ENCODE measurements around the gene PCNX2. TPM values are rescaled to one million over a fixed set of nuclear protein-coding genes. Genes with fewer than 3 reads are reported as not detected.

Gene PCNX2
- total RNA-seq, 1 donor from 2014 or later, result 17.2 TPM

GRCh38 chr1:233340031-233340555, 44.6 kb upstream of the PCNX2 start:
- no peak overlapping the region for H3K27ac Mint-ChIP-seq (ENCODE audit: unreplicated experiment)
- H3K27me3 Mint-ChIP-seq (ENCODE audit: unreplicated experiment), result peaks cover 42% of the 10 kb centered on the region
- no peak overlapping the region for H3K4me3 Mint-ChIP-seq (ENCODE audit: unreplicated experiment)
- DNase-seq (ENCODE audit: extremely low spot score, unreplicated experiment), result no peak
- H3K4me1 Mint-ChIP-seq (ENCODE audit: unreplicated experiment), result no peaks in the 10 kb centered on the region
- no peak for TF ChIP-seq CTCF (IDR thresholded peaks at IDR 0.05)
- H3K9me3 Mint-ChIP-seq (ENCODE audit: unreplicated experiment), result no peaks in the 10 kb centered on the region
- no peaks in the 10 kb centered on the region for H3K36me3 Mint-ChIP-seq (ENCODE audit: unreplicated experiment)

GRCh38 chr1:233338102-233338501, 42.6 kb upstream of the PCNX2 start:
- Mint-ChIP-seq H3K27me3 (ENCODE audit: unreplicated experiment) (peaks cover 50% of the 10 kb centered on the region), H3K4me1 (ENCODE audit: unreplicated experiment) (no peaks in the 10 kb centered on the region), H3K36me3 (ENCODE audit: unreplicated experiment) (no peaks in the 10 kb centered on the region), H3K27ac (ENCODE audit: unreplicated experiment) (no peak overlapping the region), H3K9me3 (ENCODE audit: unreplicated experiment) (no peaks in the 10 kb centered on the region), H3K4me3 (ENCODE audit: unreplicated experiment) (no peak overlapping the region)
- DNase-seq (ENCODE audit: extremely low spot score, unreplicated experiment), result no peak
- TF ChIP-seq CTCF (IDR thresholded peaks at IDR 0.05), result no peak

- no peak for DNase-seq (ENCODE audit: extremely low spot score, unreplicated experiment)
- no peak overlapping the region for H3K27ac Mint-ChIP-seq (ENCODE audit: unreplicated experiment)
- H3K36me3 Mint-ChIP-seq (ENCODE audit: unreplicated experiment), result no peaks in the 10 kb centered on the region
- no peaks in the 10 kb centered on the region for H3K9me3 Mint-ChIP-seq (ENCODE audit: unreplicated experiment)
- no peak overlapping the region for H3K4me3 Mint-ChIP-seq (ENCODE audit: unreplicated experiment)
- peaks cover 50% of the 10 kb centered on the region for H3K27me3 Mint-ChIP-seq (ENCODE audit: unreplicated experiment)
- no peak for TF ChIP-seq CTCF (IDR thresholded peaks at IDR 0.05)
- H3K4me1 Mint-ChIP-seq (ENCODE audit: unreplicated experiment), result no peaks in the 10 kb centered on the region
Observed at GRCh38 chr1:233337505-233337904, 42.0 kb upstream of the PCNX2 start.

GRCh38 chr1:233336554-233337456, 41.3 kb upstream of the PCNX2 start:
- Mint-ChIP-seq H3K27ac (ENCODE audit: unreplicated experiment) (no peak overlapping the region), H3K4me1 (ENCODE audit: unreplicated experiment) (no peaks in the 10 kb centered on the region), H3K4me3 (ENCODE audit: unreplicated experiment) (no peak overlapping the region), H3K36me3 (ENCODE audit: unreplicated experiment) (no peaks in the 10 kb centered on the region), H3K9me3 (ENCODE audit: unreplicated experiment) (no peaks in the 10 kb centered on the region), H3K27me3 (ENCODE audit: unreplicated experiment) (peaks cover 50% of the 10 kb centered on the region)
- TF ChIP-seq CTCF (IDR thresholded peaks at IDR 0.05), result no peak
- DNase-seq (ENCODE audit: extremely low spot score, unreplicated experiment), result no peak

GRCh38 chr1:233334092-233334491, 38.6 kb upstream of the PCNX2 start:
- no peaks in the 10 kb centered on the region for H3K36me3 Mint-ChIP-seq (ENCODE audit: unreplicated experiment)
- peaks cover 42% of the 10 kb centered on the region for H3K27me3 Mint-ChIP-seq (ENCODE audit: unreplicated experiment)
- H3K9me3 Mint-ChIP-seq (ENCODE audit: unreplicated experiment), result no peaks in the 10 kb centered on the region
- DNase-seq (ENCODE audit: extremely low spot score, unreplicated experiment), result no peak
- TF ChIP-seq CTCF (IDR thresholded peaks at IDR 0.05), result no peak
- H3K4me3 Mint-ChIP-seq (ENCODE audit: unreplicated experiment), result no peak overlapping the region
- no peak overlapping the region for H3K27ac Mint-ChIP-seq (ENCODE audit: unreplicated experiment)
- H3K4me1 Mint-ChIP-seq (ENCODE audit: unreplicated experiment), result peaks cover under 1% of the 10 kb centered on the region
